Pancreas (tissue), 10 donors: ENCODE data around the gene MRPL54. TPM values are rescaled to one million over a fixed set of nuclear protein-coding genes. Genes with fewer than 3 reads are reported as not detected.
"Not testable (repeated sequence)": the region's sequence is repeated elsewhere in the genome, so short reads cannot be mapped to it uniquely, and the experiment has no call there.

Experiments used
- ATAC-seq, 4 donors: fragments of 200-7000 bp; cut with Tn5 transposase; one replicate each; pipeline versions ENCODE4 v1.8.0 to v1.9.1; 2020; ENCODE audit warnings: mild to moderate bottlenecking in 4 of 4, moderate library complexity in 4 of 4
- DNase-seq, 6 donors: peaks; one replicate each; pipeline ENCODE4 v3.0.0-alpha.2; 2020
- FAIRE-seq: peaks from 2 replicates; lab custom pipeline; 2012; peaks lifted over from hg19 to GRCh38; lab: Jason Lieb, UNC
- H3K27ac ChIP-seq, 4 donors: fragments of 200-600 bp; sonication (generic); 1 replicate in 3 of 4; 2 replicates in 1 of 4; pipeline versions ENCODE4 v1.5.0 to v1.8.0; 2020
- H3K27me3 ChIP-seq, 4 donors: fragments of 200-600 bp; one replicate each; pipeline ENCODE4 v1.8.0; 2021
- H3K36me3 ChIP-seq, 3 donors: fragments of 200-600 bp; sonication (generic) in 1 of 3; one replicate each; pipeline versions ENCODE4 v1.5.0 to v1.8.0; 2020 to 2021
- H3K4me1 ChIP-seq, 3 donors: fragments of 200-600 bp; one replicate each; pipeline ENCODE4 v1.8.0; 2021
- H3K4me3 ChIP-seq, 4 donors: fragments of 200-600 bp; sonication (generic) in 2 of 4; one replicate each; pipeline versions ENCODE4 v1.5.0 to v1.8.0; 2020 to 2021
- H3K9me3 ChIP-seq, 4 donors: fragments of 200-600 bp; one replicate each; pipeline ENCODE4 v1.8.0; 2021
- WGBS, 2 donors: extraction: QIAGEN DNeasy Blood & Tissue Kit; methylation state at CpG; one replicate each; pipeline ENCODE4 v1.1.7; 2013; 5-methylcytosine and 5-hydroxymethylcytosine counted together
- intact Hi-C, 3 donors: fragments of 100-400 bp; cut with DNase I; formaldehyde crosslinking; loops; one replicate each; pipeline versions ENCODE4 v1.11.1 to v1.14.2; 2022
- polyA plus RNA-seq, 2 donors: library from polyadenylated mRNA; stranded (reverse); fragments of 200-250 nt; gene quantifications; one replicate each; pipeline ENCODE4 v1.2.3, GENCODE V29; 2013
- total RNA-seq, 6 donors: library from RNA; stranded (reverse); fragmentation: NEBNext Ultra II Directional in 4 of 6; extraction: Animal tissue kit (Norgen Biotek cat#: 25700) in 4 of 6; gene quantifications; one replicate each; pipeline versions ENCODE4 v1.2.1 to v1.2.4, GENCODE V29; 2021 to 2023
- TF ChIP-seq, protein P1 (sequence below), 4 donors: fragments of 200-600 bp; sonication (generic) in 3 of 4; IDR thresholded peaks; one replicate each; pipeline versions ENCODE4 v1.5.0 to v1.8.0; 2021; ENCODE audit warnings: antibody characterized with exemption in 4 of 4
- donor health status: healthy with polysubstance abuse.
- donor health status: DM: no; HTN: no; CAD: no; lungs with moderate emphysema.
- donor health status: DM: no; HTN: no; CAD: no.
- donor health status: control.
- donor health status: control.
- donor health status: Bipolar disorder and iron deficiency.
- donor health status: DM: yes; HTN: yes; CAD: no.
- donor health status: DM: no; HTN: no; CAD: no.
- donor health status: DM: no; HTN: no; CAD: no.
- donor health status: DM: yes; HTN: yes; CAD: no.

MRPL54 gene
- total and polyA plus RNA-seq, 8 donors = 30.0 to 104 (median 38.3) TPM

- TF ChIP-seq, protein P1, sequence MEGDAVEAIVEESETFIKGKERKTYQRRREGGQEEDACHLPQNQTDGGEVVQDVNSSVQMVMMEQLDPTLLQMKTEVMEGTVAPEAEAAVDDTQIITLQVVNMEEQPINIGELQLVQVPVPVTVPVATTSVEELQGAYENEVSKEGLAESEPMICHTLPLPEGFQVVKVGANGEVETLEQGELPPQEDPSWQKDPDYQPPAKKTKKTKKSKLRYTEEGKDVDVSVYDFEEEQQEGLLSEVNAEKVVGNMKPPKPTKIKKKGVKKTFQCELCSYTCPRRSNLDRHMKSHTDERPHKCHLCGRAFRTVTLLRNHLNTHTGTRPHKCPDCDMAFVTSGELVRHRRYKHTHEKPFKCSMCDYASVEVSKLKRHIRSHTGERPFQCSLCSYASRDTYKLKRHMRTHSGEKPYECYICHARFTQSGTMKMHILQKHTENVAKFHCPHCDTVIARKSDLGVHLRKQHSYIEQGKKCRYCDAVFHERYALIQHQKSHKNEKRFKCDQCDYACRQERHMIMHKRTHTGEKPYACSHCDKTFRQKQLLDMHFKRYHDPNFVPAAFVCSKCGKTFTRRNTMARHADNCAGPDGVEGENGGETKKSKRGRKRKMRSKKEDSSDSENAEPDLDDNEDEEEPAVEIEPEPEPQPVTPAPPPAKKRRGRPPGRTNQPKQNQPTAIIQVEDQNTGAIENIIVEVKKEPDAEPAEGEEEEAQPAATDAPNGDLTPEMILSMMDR (IDR thresholded peaks at IDR 0.05) = no peak
- Histone ChIP-seq H3K4me3 (no peak overlapping the region), H3K27ac (no peak overlapping the region), H3K9me3 (no peaks in the 10 kb centered on the region), H3K4me1 (no peaks in the 10 kb centered on the region), H3K27me3 (no peaks in the 10 kb centered on the region), H3K36me3 (no peaks in the 10 kb centered on the region)
- FAIRE-seq (no peak), ATAC-seq (no peak), DNase-seq (no peak)
- WGBS, 2 donors = 80 to 87% methylated on average over 22 of the region's 22 CpGs
- intact Hi-C loops = loop anchor here in 1 of 3 donors (10.0 kb wide), 1 partner anchor 139 kb away; no protein-coding TSS in a partner anchor
Measured at GRCh38 chr19:3813473-3814392, 51.3 kb downstream of the MRPL54 start.

GRCh38 chr19:3814648-3815047 lies 52.2 kb downstream of the MRPL54 start:
- intact Hi-C loops = loop anchor here in 1 of 3 donors (10.0 kb wide), 1 partner anchor 140 kb away; no protein-coding TSS in a partner anchor
- Histone ChIP-seq H3K27ac (no peak overlapping the region), H3K4me1 (no peaks in the 10 kb centered on the region), H3K4me3 (no peak overlapping the region), H3K9me3 (no peaks in the 10 kb centered on the region), H3K27me3 (no peaks in the 10 kb centered on the region), H3K36me3 (no peaks in the 10 kb centered on the region)
- ATAC-seq = no peak
- TF ChIP-seq, protein P1 (IDR thresholded peaks at IDR 0.05) = no peak
- no peak for FAIRE-seq
- WGBS, 2 donors = 84 to 94% methylated on average over 4 of the region's 4 CpGs
- no peak for DNase-seq

DNA sequence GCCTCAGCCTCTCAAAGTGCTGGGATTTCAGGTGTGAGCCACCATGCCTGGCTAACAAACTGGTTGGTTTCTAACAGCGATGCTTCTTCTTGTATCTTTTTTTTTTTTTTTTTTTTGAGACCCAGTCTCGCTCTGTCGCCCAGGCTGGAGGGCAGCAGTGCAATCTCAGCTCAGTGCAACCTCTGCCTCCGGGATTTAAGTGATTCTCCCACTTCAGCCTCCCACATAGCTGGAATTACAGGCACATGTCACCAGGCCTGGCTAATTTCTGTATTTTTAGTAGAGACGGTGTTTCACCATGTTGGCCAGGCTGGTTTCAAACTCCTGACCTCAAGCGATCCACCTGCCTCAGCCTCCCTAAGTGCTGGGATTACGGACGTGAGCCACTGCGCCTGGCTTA lies 53.7 kb downstream of the MRPL54 start:
- H3K4me1 ChIP-seq, FAIRE-seq, H3K4me3 ChIP-seq, ATAC-seq, DNase-seq, H3K27me3 ChIP-seq, H3K36me3 ChIP-seq, H3K27ac ChIP-seq, H3K9me3 ChIP-seq: not testable (repeated sequence)
- 88% methylated on average over 9 of the region's 9 CpGs for WGBS, 2 donors
- intact Hi-C loops = loop anchor here in 1 of 3 donors (10.0 kb wide), 1 partner anchor 141 kb away; no protein-coding TSS in a partner anchor

DNA sequence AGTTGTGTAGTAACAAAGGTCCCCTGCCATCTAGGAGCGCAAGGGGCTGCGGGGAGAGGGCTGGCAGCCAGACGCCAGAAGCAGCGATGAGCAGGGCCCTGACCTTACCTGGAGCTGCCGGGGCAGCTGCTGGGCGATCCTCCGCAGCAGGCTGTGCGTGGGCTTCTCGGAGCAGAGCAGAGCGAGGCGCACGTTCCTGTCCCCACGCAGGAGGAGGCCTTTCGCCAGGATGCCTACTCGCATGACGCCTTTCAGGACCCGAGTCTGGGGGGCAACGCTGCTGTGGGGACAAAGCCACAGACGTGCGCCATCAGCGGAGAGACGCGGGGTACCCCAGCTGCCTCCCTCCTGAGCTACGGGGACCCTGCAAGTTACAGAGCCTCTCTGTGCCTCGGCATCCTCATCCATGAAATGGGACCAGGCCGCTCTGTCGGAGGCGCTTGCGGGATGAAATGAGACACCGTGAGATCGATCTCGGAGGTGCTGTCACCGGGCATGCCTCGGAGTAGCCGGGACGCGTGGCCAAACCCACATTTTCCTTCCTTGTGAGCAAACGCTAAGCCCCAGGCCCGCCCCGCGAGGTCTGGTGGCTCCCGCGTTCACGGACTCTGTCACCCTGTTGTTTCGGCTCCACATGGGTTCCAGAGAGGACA lies 54.2 kb downstream of the MRPL54 start:
- TF ChIP-seq, protein P1 (IDR thresholded peaks at IDR 0.05) = no peak
- FAIRE-seq (no peak), ATAC-seq (no peak), DNase-seq (no peak)
- Histone ChIP-seq H3K4me3 (no peak overlapping the region), H3K27ac (no peak overlapping the region), H3K4me1 (no peaks in the 10 kb centered on the region), H3K27me3 (no peaks in the 10 kb centered on the region), H3K9me3 (no peaks in the 10 kb centered on the region), H3K36me3 (no peaks in the 10 kb centered on the region)
- WGBS, 2 donors = 76 to 86% methylated on average over 45 of the region's 45 CpGs
- intact Hi-C loops = loop anchor here in 1 of 3 donors (10.0 kb wide), 1 partner anchor 142 kb away; no protein-coding TSS in a partner anchor

Other genes starting within 250 kb of the MRPL54 start
- 1 to 10 TPM in 4 of 6 donors, under 1 TPM in 2; 0.73 to 2.6 (median 1.7) TPM for gene TEKTIP1, start 223.5 kb upstream of the MRPL54 start, total RNA-seq
- gene TEKTIP1, start 223.5 kb upstream of the MRPL54 start, polyA plus RNA-seq = 1 to 10 TPM; 3.3 to 5.6 TPM
- 10 to 100 TPM; 24.8 to 53.8 (median 39.2) TPM for gene MFSD12, start 205.1 kb upstream of the MRPL54 start, total RNA-seq
- 10 to 100 TPM; 29.6 to 53.6 TPM for gene MFSD12, start 205.1 kb upstream of the MRPL54 start, polyA plus RNA-seq
- gene HMG20B, start 189.7 kb upstream of the MRPL54 start, total RNA-seq = 10 to 100 TPM; 26.3 to 45.7 (median 30.6) TPM
- 100 to 1,000 TPM in 1 of 2 donors, 10 to 100 TPM in 1; 84.0 to 102 TPM for gene HMG20B, start 189.7 kb upstream of the MRPL54 start, polyA plus RNA-seq
- under 1 TPM; 0.17 to 0.34 (median 0.28) TPM for gene GIPC3, start 177.2 kb upstream of the MRPL54 start, total RNA-seq
- under 1 TPM; 0.72 to 0.92 TPM for gene GIPC3, start 177.2 kb upstream of the MRPL54 start, polyA plus RNA-seq
- gene TBXA2R, start 155.8 kb upstream of the MRPL54 start, total RNA-seq = 1 to 10 TPM in 2 of 6 donors, under 1 TPM in 4; 0.42 to 1.2 (median 0.50) TPM
- 1 to 10 TPM in 1 of 2 donors, under 1 TPM in 1; 0.95 to 1.5 TPM for gene TBXA2R, start 155.8 kb upstream of the MRPL54 start, polyA plus RNA-seq
- 10 to 100 TPM in 3 of 6 donors, 1 to 10 TPM in 3; 6.8 to 14.6 (median 10.4) TPM for gene CACTIN, start 135.9 kb upstream of the MRPL54 start, total RNA-seq
- 10 to 100 TPM; 17.4 to 27.2 TPM for gene CACTIN, start 135.9 kb upstream of the MRPL54 start, polyA plus RNA-seq
- gene PIP5K1C, start 62.2 kb upstream of the MRPL54 start, total RNA-seq = 10 to 100 TPM; 12.9 to 21.4 (median 14.9) TPM
- 10 to 100 TPM; 14.1 to 24.8 TPM for gene PIP5K1C, start 62.2 kb upstream of the MRPL54 start, polyA plus RNA-seq
- 10 to 100 TPM in 5 of 6 donors, 1 to 10 TPM in 1; 9.2 to 23.7 (median 15.1) TPM for gene TJP3, start 54.3 kb upstream of the MRPL54 start, total RNA-seq
- gene TJP3, start 54.3 kb upstream of the MRPL54 start, polyA plus RNA-seq = 10 to 100 TPM; 26.2 to 36.0 TPM
- gene APBA3, start 990 bp upstream of the MRPL54 start, total RNA-seq = 10 to 100 TPM in 3 of 6 donors, 1 to 10 TPM in 3; 6.7 to 18.7 (median 9.7) TPM
- gene APBA3, start 990 bp upstream of the MRPL54 start, polyA plus RNA-seq = 10 to 100 TPM; 21.7 to 27.1 TPM
- not detected for gene RAX2, start 9.5 kb downstream of the MRPL54 start, total RNA-seq
- not detected for gene RAX2, start 9.5 kb downstream of the MRPL54 start, polyA plus RNA-seq
- 1 to 10 TPM in 2 of 6 donors, under 1 TPM in 2, not detected in 2; 0.69 to 3.9 (median 1.5) TPM for gene MATK, start 23.7 kb downstream of the MRPL54 start, total RNA-seq
- 1 to 10 TPM; 1.6 to 1.8 TPM for gene MATK, start 23.7 kb downstream of the MRPL54 start, polyA plus RNA-seq
- gene ZFR2, start 106.4 kb downstream of the MRPL54 start, total RNA-seq = under 1 TPM in 4 of 6 donors, not detected in 2; 0.06 to 0.37 (median 0.30) TPM
- 1 to 10 TPM in 1 of 2 donors, under 1 TPM in 1; 0.49 to 3.1 TPM for gene ZFR2, start 106.4 kb downstream of the MRPL54 start, polyA plus RNA-seq
- gene ATCAY, start 118.0 kb downstream of the MRPL54 start, total RNA-seq = under 1 TPM; 0.09 to 0.67 (median 0.27) TPM
- gene ATCAY, start 118.0 kb downstream of the MRPL54 start, polyA plus RNA-seq = under 1 TPM; 0.04 to 0.70 TPM
- gene NMRK2, start 170.4 kb downstream of the MRPL54 start, total RNA-seq = under 1 TPM in 1 of 6 donors, not detected in 5; 0.55 TPM
- gene NMRK2, start 170.4 kb downstream of the MRPL54 start, polyA plus RNA-seq = under 1 TPM; 0.23 to 0.33 TPM
- 10 to 100 TPM; 20.6 to 40.1 (median 27.4) TPM for gene DAPK3, start 208.4 kb downstream of the MRPL54 start, total RNA-seq
- gene DAPK3, start 208.4 kb downstream of the MRPL54 start, polyA plus RNA-seq = 10 to 100 TPM; 50.6 to 61.4 TPM
- gene EEF2, start 222.8 kb downstream of the MRPL54 start, total RNA-seq = 1,000 to 10,000 TPM; 2,199 to 4,238 (median 2,879) TPM
- gene EEF2, start 222.8 kb downstream of the MRPL54 start, polyA plus RNA-seq = 1,000 to 10,000 TPM in 1 of 2 donors, 100 to 1,000 TPM in 1; 545 to 1,088 TPM
- gene PIAS4, start 245.1 kb downstream of the MRPL54 start, total RNA-seq = 10 to 100 TPM; 13.4 to 25.3 (median 16.1) TPM
- 10 to 100 TPM; 12.8 to 14.8 TPM for gene PIAS4, start 245.1 kb downstream of the MRPL54 start, polyA plus RNA-seq